HepG2 (cell line): Measurements from ENCODE around the gene PGGT1B. TPM values are rescaled to one million over a fixed set of nuclear protein-coding genes. Genes with fewer than 3 reads are reported as not detected.

ENCODE experiments used
- CREM ChIP-seq, 2 experiments: sonication (generic) in 1 of 2; formaldehyde crosslinking in 1 of 2; IDR thresholded peaks; 2 replicates each; pipeline versions ENCODE4 v1.4.0 to v1.6.1; 2016 to 2020; ENCODE audit warnings: antibody characterized with exemption in 1 of 2, mild to moderate bottlenecking in 1 of 2, missing genetic modification reagents in 1 of 2
- HES4 ChIP-seq: sonication (generic); formaldehyde crosslinking; IDR thresholded peaks from 2 replicates; pipeline ENCODE4 v1.9.0; 2021; ENCODE audit warnings: mild to moderate bottlenecking, missing genetic modification reagents, borderline replicate concordance
- HOXA3 ChIP-seq: sonication (generic); formaldehyde crosslinking; IDR thresholded peaks from 2 replicates; pipeline ENCODE4 v1.5.0; 2020; ENCODE audit warnings: missing genetic modification reagents
- PHB2 ChIP-seq: fragments of 450-650 bp; IDR thresholded peaks from 2 replicates; pipeline ENCODE4 v1.6.1; 2018; ENCODE audit not compliant: partially characterized antibody
- SIX1 ChIP-seq: sonication (generic); formaldehyde crosslinking; IDR thresholded peaks from 2 replicates; pipeline ENCODE4 v1.4.0; 2020; ENCODE audit warnings: missing genetic modification reagents, borderline replicate concordance
- ZNF230 ChIP-seq: sonication (generic); formaldehyde crosslinking; IDR thresholded peaks from 2 replicates; pipeline ENCODE4 v1.4.0; 2020; ENCODE audit warnings: mild to moderate bottlenecking, missing genetic modification reagents
- ZNF713 ChIP-seq: sonication (generic); formaldehyde crosslinking; IDR thresholded peaks from 2 replicates; pipeline ENCODE4 v1.4.0; 2020; ENCODE audit warnings: mild to moderate bottlenecking, missing genetic modification reagents
- ZSCAN30 ChIP-seq: sonication (generic); formaldehyde crosslinking; IDR thresholded peaks from 2 replicates; pipeline ENCODE4 v1.5.0; 2020; ENCODE audit warnings: mild to moderate bottlenecking, missing genetic modification reagents
- polyA plus RNA-seq, 8 experiments: library from polyadenylated mRNA; depleted of rRNA in 3 of 8; stranded (reverse) in 7 of 8; unstranded in 1 of 8; fragments of >200 nt; fragmentation: Illumina TruSeq in 4 of 8; extraction: Trizol in 4 of 8; gene quantifications; 2 replicates each; pipeline versions ENCODE4 v1.2.1 to v1.2.3, GENCODE V29; 2011 to 2016; ENCODE audit warnings: low read depth in 4 of 8, missing spikeins in 1 of 8, mixed read lengths in 1 of 8; ENCODE audit not compliant: insufficient read depth in 1 of 8
- total RNA-seq, 5 experiments: library from RNA; depleted of rRNA; stranded (reverse); fragments of >200 nt; fragmentation: Illumina TruSeq; extraction: Trizol; gene quantifications; 2 replicates each; pipeline ENCODE4 v1.2.3, GENCODE V29; 2016; ENCODE audit warnings: low read depth in 1 of 5
- TF ChIP-seq, protein P1 (sequence below): sonication (generic); formaldehyde crosslinking; IDR thresholded peaks from one replicate; pipeline ENCODE4 v1.5.1; 2020; ENCODE audit warnings: mild to moderate bottlenecking, missing genetic modification reagents; ENCODE audit errors: not compliant biosample characterization
- TF ChIP-seq, protein P2 (sequence below): sonication (generic); formaldehyde crosslinking; IDR thresholded peaks from 2 replicates; pipeline ENCODE4 v1.4.0; 2020; ENCODE audit warnings: missing genetic modification reagents

PGGT1B gene
- total and polyA plus RNA-seq, 2 of the 13 experiments (the other 11 are each of a cell fraction or from before 2014, with no cell fraction given): 2.4 to 42.7 TPM

DNA sequence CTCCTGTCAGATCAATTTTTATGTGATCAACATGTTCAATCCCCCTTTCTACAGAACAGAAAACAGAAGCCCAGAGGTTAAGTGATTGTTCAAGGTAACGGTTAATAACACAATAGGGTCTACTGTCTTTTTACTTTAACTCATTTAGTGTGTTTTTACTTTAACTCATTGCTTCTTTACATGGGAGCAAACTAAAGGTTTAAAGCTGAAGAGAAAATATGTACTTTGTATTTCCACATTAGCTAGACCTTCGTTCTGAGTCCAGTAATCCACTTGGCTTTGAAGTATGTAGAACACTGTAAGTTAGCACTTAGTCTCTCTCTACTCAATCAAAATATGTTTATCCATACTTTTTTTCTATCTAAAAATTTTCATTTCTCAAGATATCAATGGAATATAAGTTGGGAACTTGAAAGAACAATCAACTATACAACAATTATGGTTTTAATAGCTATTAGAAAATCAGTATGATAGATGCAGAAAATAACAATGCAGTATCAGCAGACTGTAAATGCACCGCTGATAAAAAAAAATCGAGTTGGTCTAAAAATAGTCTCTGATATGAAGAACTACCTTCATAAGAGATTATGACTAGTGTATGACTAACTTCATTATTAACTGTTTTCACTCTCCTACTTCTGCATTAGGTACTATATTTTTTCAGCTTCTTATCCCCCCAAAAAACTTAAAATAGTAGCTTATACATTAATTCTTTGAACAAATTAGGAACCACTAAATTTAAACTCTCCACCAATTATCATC is 20.6 kb downstream of the PGGT1B start (continued):
- TF ChIP-seq ZSCAN30 (CRISPR knock-in tag) (no peak), CREM (IDR thresholded peaks at IDR 0.05) (peak; percentile 73), CREM (CRISPR knock-in tag; IDR thresholded peaks at IDR 0.05) (no peak), HES4 (CRISPR knock-in tag) (no peak), HOXA3 (no peak), ZNF230 (no peak), SIX1 (CRISPR knock-in tag) (no peak; the same call in 1 of the 2 replicates), PHB2 (no peak), ZNF713 (CRISPR knock-in tag) (no peak)
- TF ChIP-seq, protein P1, sequence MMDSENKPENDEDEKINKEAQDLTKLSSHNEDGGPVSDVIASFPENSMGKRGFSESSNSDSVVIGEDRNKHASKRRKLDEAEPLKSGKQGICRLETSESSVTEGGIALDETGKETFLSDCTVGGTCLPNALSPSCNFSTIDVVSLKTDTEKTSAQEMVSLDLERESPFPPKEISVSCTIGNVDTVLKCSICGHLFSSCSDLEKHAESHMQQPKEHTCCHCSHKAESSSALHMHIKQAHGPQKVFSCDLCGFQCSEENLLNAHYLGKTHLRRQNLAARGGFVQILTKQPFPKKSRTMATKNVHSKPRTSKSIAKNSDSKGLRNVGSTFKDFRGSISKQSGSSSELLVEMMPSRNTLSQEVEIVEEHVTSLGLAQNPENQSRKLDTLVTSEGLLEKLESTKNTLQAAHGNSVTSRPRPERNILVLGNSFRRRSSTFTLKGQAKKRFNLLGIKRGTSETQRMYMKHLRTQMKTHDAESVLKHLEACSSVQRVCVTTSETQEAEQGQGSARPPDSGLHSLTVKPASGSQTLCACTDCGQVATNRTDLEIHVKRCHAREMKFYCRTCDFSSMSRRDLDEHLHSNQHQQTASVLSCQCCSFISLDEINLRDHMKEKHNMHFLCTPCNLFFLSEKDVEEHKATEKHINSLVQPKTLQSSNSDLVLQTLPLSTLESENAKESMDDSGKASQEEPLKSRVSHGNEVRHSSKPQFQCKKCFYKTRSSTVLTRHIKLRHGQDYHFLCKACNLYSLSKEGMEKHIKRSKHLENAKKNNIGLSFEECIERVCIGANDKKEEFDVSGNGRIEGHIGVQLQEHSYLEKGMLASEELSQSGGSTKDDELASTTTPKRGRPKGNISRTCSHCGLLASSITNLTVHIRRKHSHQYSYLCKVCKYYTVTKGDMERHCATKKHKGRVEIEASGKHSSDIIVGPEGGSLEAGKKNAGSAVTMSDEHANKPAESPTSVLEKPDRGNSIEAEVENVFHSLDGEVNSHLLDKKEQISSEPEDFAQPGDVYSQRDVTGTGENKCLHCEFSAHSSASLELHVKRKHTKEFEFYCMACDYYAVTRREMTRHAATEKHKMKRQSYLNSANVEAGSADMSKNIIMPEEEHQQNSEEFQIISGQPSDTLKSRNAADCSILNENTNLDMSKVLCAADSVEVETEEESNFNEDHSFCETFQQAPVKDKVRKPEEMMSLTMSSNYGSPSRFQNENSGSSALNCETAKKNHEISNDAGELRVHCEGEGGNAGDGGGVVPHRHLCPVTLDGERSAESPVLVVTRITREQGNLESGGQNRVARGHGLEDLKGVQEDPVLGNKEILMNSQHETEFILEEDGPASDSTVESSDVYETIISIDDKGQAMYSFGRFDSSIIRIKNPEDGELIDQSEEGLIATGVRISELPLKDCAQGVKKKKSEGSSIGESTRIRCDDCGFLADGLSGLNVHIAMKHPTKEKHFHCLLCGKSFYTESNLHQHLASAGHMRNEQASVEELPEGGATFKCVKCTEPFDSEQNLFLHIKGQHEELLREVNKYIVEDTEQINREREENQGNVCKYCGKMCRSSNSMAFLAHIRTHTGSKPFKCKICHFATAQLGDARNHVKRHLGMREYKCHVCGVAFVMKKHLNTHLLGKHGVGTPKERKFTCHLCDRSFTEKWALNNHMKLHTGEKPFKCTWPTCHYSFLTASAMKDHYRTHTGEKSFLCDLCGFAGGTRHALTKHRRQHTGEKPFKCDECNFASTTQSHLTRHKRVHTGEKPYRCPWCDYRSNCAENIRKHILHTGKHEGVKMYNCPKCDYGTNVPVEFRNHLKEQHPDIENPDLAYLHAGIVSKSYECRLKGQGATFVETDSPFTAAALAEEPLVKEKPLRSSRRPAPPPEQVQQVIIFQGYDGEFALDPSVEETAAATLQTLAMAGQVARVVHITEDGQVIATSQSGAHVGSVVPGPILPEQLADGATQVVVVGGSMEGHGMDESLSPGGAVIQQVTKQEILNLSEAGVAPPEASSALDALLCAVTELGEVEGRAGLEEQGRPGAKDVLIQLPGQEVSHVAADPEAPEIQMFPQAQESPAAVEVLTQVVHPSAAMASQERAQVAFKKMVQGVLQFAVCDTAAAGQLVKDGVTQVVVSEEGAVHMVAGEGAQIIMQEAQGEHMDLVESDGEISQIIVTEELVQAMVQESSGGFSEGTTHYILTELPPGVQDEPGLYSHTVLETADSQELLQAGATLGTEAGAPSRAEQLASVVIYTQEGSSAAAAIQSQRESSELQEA (CRISPR knock-in tag): no peak
- TF ChIP-seq, protein P2, sequence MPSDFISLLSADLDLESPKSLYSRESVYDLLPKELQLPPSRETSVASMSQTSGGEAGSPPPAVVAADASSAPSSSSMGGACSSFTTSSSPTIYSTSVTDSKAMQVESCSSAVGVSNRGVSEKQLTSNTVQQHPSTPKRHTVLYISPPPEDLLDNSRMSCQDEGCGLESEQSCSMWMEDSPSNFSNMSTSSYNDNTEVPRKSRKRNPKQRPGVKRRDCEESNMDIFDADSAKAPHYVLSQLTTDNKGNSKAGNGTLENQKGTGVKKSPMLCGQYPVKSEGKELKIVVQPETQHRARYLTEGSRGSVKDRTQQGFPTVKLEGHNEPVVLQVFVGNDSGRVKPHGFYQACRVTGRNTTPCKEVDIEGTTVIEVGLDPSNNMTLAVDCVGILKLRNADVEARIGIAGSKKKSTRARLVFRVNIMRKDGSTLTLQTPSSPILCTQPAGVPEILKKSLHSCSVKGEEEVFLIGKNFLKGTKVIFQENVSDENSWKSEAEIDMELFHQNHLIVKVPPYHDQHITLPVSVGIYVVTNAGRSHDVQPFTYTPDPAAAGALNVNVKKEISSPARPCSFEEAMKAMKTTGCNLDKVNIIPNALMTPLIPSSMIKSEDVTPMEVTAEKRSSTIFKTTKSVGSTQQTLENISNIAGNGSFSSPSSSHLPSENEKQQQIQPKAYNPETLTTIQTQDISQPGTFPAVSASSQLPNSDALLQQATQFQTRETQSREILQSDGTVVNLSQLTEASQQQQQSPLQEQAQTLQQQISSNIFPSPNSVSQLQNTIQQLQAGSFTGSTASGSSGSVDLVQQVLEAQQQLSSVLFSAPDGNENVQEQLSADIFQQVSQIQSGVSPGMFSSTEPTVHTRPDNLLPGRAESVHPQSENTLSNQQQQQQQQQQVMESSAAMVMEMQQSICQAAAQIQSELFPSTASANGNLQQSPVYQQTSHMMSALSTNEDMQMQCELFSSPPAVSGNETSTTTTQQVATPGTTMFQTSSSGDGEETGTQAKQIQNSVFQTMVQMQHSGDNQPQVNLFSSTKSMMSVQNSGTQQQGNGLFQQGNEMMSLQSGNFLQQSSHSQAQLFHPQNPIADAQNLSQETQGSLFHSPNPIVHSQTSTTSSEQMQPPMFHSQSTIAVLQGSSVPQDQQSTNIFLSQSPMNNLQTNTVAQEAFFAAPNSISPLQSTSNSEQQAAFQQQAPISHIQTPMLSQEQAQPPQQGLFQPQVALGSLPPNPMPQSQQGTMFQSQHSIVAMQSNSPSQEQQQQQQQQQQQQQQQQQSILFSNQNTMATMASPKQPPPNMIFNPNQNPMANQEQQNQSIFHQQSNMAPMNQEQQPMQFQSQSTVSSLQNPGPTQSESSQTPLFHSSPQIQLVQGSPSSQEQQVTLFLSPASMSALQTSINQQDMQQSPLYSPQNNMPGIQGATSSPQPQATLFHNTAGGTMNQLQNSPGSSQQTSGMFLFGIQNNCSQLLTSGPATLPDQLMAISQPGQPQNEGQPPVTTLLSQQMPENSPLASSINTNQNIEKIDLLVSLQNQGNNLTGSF (CRISPR knock-in tag): no peak
